HEK293T (cell line): ENCODE results near the gene PALLD.

Experiments used
- FOXA1 ChIP-seq: fragments of 450-650 bp; IDR thresholded peaks from 2 replicates; pipeline ENCODE4 v1.6.1; 2016; ENCODE audit warnings: mild to moderate bottlenecking
- FOXK2 ChIP-seq: fragments of 450-650 bp; IDR thresholded peaks from 2 replicates; pipeline ENCODE4 v1.6.1; 2016; ENCODE audit warnings: mild to moderate bottlenecking
- PKNOX1 ChIP-seq: fragments of 450-650 bp; IDR thresholded peaks from 2 replicates; pipeline ENCODE4 v1.6.1; 2016
- SP1 ChIP-seq: fragments of 450-650 bp; IDR thresholded peaks from 2 replicates; pipeline ENCODE4 v1.6.1; 2017
- TARDBP ChIP-seq: fragments of 450-650 bp; IDR thresholded peaks from 2 replicates; pipeline ENCODE4 v1.6.1; 2016

- TF ChIP-seq FOXA1 = no peak
- no peak for TF ChIP-seq SP1
- TF ChIP-seq PKNOX1 = no peak
- TF ChIP-seq TARDBP = no peak
- TF ChIP-seq FOXK2 = no peak
These were observed 186.1 kb downstream of the PALLD start for GRCh38 chr4:168682898-168683500.
